ELF-1 (cell line): ENCODE measurements around the gene DNAJB1.

Experiments
- DNase-seq: peaks from one replicate; pipeline ENCODE4 v3.0.0-alpha.2; 2016; ENCODE audit warnings: low read depth, low spot score

DNAJB1 gene

DNA sequence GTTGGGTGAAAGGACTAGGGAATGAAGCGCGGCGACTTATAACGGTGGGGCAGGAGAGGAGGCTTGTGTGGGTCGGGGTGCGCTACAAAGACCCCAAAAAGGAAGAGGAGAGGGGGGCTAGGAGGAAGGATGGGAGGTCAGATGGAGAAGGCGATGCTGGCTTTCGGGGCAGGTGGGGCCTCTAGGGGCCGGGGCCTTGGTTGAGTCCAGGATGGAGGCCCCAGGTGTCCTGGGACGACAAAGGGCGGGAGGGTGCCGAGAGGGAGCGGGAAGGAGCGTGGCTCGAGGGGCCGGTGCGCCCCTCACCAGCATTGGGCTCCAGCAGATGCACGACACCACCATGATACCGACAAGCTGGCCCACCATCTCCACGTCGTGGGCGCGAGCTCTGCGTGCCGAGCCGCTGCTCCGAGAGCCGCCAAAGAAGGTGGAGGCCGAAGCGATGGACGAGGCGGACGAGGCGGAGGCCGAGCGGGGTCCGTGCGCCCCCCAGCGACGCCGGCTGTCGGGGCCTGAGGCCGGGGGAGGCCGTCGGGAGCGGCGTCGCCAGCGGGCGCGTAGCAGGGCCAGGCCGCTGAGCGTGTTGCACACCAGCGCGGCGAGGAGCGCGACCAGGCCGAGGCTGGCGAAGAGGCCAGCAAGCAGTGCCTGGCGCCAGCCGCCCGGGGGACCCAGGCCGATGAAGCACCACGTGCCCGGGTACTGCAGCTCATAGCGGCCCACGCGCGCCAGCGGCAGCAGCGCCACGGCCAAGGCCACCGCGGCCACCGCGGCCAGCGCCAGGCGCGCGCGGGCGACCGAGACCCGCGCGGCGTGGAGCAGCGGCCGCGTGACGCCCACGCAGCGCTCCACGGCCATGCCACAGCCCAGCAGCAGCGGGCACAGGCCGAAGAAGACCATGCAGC, 44.9 kb downstream of the DNAJB1 start:
- peak; percentile 48 for DNase-seq

DNA sequence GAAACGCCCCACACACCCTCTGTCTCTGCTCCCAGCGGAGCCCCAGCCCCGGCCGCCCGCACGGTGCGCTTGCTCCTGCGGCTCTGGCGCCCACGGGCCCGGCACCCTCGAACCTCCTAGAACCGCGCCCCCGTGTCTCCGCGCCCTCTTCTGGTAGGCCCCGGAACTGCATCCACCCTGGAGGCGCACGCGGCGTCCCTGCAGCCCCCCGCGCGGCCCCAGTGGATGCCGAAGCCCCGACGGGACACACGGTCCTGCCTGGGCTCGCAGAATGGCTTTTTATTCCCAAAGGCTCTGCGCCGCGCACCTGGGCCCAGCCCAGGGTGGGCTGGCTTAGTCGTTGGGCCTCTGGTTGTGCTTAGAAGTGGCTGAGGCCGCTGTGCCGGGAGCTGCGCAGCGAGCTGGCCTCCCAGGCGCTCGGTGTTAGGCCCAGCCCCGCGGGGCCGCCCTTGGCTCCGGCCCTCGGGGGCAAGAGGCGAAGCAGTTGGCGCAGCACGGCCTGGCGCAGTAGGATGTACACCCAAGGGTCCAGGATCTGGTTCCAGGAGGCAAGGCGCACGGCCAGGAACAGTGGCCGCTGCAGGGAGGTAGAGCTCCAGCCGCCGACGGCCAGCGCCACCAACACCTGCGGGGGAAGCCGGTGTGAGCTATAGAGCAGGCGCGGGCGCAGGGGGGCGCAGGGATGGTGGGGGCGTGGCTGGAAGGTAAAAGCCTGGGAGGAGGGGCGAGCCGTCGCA, 45.8 kb downstream of the DNAJB1 start:
- DNase-seq, result peak; percentile 80

DNA sequence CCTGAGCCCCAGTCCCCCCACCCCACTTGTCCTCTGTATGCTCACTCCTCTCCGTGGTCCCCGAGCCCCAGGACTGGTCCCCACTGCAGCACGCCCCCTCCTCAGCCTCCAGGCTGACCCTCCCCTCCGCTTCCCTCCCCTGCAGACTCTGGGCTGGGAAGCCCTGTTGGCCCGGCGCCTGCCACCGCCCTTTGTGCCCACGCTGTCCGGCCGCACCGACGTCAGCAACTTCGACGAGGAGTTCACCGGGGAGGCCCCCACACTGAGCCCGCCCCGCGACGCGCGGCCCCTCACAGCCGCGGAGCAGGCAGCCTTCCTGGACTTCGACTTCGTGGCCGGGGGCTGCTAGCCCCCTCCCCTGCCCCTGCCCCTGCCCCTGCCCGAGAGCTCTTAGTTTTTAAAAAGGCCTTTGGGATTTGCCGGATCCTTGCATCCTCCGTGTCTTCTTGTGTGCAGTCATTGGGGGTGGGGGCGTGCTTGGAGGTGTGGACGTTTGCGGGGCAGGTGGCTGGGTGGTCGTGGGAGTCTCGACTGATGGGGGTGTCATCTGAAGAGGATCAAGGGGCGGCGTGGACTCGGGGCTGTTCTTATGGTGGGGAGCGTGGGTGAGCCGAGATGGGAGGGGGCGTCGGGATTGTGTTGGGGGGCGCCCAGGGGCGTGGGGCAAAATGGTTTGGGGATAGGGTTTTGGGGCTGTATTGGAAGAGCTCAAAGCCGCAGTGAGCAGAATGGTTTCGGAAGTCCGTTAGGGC, 46.6 kb downstream of the DNAJB1 start:
- DNase-seq, result no peak

DNA sequence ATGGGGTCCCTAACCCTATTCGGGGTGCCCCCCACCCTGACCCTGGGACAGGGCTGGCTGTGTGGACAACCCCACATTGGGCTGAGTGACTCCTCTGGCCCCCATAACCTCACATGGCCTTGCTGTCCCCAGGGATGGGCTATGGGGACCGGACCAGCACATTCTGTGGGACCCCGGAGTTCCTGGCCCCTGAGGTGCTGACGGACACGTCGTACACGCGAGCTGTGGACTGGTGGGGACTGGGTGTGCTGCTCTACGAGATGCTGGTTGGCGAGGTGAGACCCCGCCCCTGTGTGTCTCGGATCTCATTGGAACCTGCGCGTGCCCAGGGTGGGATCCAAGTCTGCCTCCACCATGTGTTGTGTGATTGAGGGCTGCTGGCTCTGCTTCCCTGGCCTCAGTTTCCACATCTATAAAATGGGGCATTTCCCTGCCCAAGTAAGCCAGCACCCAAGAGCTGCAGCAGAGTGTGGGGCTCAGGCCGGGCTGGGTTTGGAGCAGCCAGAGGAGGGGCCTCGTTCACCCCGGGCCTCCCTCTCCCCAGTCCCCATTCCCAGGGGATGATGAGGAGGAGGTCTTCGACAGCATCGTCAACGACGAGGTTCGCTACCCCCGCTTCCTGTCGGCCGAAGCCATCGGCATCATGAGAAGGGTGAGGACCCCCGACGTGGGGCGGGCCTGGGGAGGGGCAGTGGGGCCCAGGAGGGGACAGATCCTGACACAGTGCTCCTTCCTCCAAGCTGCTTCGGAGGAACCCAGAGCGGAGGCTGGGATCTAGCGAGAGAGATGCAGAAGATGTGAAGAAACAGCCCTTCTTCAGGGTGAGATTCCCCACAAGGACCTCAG, 47.9 kb downstream of the DNAJB1 start:
- DNase-seq, result no peak

DNA sequence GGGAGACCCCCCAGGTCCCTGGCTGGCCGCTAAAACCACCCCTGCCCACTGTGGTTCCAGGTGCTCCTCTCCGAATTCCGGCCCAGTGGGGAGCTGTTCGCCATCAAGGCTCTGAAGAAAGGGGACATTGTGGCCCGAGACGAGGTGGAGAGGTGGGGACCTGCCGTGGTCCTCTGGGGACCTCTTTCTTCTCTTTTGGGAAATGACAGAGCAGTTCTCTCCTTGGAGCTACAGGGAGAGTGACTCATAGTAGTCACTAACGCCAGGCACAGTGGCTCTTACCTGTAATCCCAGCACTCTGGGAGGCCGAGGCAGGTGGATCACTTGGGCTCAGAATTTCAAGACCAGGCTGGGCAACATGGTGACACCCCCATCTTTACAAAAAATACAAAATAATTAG, 50.4 kb downstream of the DNAJB1 start:
- peak; percentile 25 for DNase-seq

GRCh38 chr19:14467391-14467790, 50.8 kb downstream of the DNAJB1 start:
- DNase-seq, result no peak
